Measurements from ENCODE around the gene ZNF366. TPM values are rescaled to one million over a fixed set of nuclear protein-coding genes. Genes with fewer than 3 reads are reported as not detected.

Gene ZNF366
- polyA plus RNA-seq, 6 donors from 2014 or later, result not detected

DNA sequence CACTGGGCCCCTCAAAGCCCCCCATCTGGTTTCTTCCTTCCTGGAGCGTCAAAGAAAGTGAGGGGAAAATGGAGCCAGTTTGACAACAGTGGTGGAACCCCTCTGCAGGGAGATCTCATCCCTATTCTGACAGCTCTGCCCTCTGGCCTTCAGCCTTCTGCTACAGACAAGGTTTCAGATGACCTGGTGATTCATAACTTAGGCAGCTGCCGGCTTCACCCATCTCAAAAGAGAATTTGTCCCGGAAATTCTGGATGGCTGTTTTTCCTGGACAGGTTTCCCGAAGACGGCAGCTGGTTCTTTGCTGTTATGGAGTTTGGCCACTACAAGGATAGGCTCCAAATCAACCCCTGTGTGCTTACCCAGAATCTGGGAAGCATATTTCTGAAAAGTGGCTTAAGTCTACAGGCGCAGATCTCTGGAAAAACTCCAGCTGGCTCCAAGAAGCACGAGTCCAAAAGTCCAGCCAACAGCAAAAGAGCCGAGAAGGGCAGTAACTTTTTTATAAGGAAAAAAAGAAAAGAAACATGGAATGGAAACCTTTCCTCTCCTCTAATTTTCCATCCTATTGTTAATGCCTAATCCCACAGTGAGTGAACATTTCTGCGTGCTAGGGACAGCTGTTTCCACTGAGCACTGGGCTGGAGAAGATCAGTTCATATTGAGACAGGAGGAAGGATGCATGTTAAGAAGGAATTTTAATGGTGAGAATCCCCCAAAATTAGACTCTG lies 54.5 kb downstream of the ZNF366 start:
- Mint-ChIP-seq H3K27ac (peak overlapping the region; percentile 84 to 98 (median 94)), H3K4me3 (peak overlapping the region in 7 of 8 donors; percentile 60 to 90 (median 84)), H3K4me1 (peaks cover 35 to 45% (median 44%) of the 10 kb centered on the region in 3 donors)

DNA sequence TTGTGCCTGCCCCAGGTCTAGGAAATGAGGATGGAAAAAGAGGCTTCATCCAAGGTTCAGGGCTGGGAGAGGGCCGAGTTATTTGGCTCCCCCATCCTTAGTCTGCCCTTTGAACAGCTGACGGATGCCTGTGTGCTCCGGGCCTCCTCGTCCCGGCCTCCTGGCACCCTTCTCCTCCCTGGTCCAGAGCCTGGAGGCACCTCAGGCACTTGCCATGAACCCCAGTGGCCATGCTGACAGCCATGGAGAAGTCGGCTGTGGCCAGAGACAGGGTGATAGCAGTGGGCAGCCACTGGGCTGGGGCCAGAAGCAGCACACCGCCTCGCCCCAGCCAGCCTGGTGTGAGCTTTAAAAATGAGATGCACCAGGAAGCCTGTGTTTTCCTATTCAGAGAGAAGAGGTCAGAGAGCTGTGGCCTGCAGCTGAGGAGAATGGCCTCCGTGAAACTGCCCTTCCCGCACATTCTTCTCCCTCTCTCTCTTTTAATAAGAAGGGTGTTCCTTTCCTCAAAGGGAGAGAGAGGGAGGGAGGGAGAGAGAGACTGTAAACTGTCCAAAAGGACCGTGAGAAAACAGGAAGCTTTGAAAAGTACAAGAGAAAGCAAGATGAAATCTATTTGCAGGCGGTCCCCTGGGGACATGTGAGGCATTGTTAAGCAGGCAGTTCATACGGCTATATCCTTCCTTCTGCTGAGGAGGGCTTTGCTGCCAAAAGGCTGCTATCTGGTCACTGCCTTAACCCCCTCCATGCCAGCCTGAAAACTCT lies 55.3 kb downstream of the ZNF366 start:
- H3K36me3 Mint-ChIP-seq, result no peaks in the 10 kb centered on the region
- H3K27ac Mint-ChIP-seq, result peak overlapping the region; percentile 84 to 98 (median 96)
- H3K4me1 Mint-ChIP-seq, result peaks cover 35 to 45% (median 44%) of the 10 kb centered on the region in 3 donors
- peaks cover 0 to 2% (median 0%) of the 10 kb centered on the region in 7 donors for H3K9me3 Mint-ChIP-seq
- H3K27me3 Mint-ChIP-seq, result no peaks in the 10 kb centered on the region
- peak overlapping the region in 7 of 8 donors; percentile 60 to 90 (median 84) for H3K4me3 Mint-ChIP-seq
- DNase-seq (peak; percentile 47), ATAC-seq (ENCODE audit: low read depth in 2 of 2) (peak; percentile 94 to 95)

More for the DNA sequence above, 54.5 kb downstream of the ZNF366 start:
- Mint-ChIP-seq H3K9me3 (peaks cover 0 to 2% (median 0%) of the 10 kb centered on the region in 7 donors), H3K36me3 (no peaks in the 10 kb centered on the region), H3K27me3 (no peaks in the 10 kb centered on the region)
- ATAC-seq (ENCODE audit: low read depth in 2 of 2) (no peak), DNase-seq (no peak)

DNA sequence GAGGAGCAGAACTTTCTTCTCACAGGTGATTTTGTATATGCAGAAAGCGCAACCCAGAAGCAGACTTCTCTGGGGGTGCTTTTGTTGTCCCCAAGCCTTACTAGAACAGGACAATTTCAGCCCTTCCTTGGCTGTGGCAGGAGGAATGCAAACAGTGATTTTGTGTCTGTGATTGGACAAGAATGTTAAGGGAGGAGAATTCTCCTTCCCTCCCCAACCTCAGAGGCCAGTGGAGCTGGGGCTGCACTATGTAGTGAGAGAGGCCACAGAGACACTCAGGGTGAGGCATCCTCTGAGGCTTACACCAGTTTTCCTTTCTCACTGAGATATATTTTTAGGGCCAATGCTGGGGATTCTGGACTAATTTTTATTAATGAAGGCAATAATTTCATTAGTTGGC lies 58.8 kb downstream of the ZNF366 start:
- no peaks in the 10 kb centered on the region for H3K27me3 Mint-ChIP-seq
- DNase-seq (no peak), ATAC-seq (ENCODE audit: low read depth in 2 of 2) (no peak)
- H3K27ac Mint-ChIP-seq, result no peak overlapping the region
- no peak overlapping the region for H3K4me3 Mint-ChIP-seq
- H3K36me3 Mint-ChIP-seq, result no peaks in the 10 kb centered on the region
- H3K4me1 Mint-ChIP-seq, result peaks cover 23 to 33% (median 28%) of the 10 kb centered on the region in 3 donors
- H3K9me3 Mint-ChIP-seq, result peaks cover 0 to 1% (median 0%) of the 10 kb centered on the region in 7 donors

DNA sequence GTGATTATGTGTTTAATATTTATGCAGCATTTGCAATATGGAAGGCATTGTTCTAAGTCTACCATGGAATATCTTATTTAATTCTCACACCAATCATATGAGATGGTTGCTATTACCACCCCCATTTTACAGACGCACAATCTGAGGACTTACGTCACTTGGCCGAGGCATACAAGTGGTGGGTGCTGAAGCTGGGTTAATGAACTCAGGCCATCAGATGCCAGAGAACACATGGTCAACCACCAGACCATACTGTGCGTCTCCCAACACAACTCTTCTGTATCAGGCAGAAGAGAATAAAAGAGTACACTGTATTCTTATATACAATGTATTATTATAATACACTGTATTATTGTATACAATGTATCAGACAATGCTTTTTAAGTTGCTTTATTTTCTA lies 59.5 kb downstream of the ZNF366 start:
- Mint-ChIP-seq H3K36me3 (no peaks in the 10 kb centered on the region), H3K4me1 (peaks cover 17 to 33% (median 22%) of the 10 kb centered on the region in 3 donors), H3K9me3 (peaks cover 0 to 1% (median 0%) of the 10 kb centered on the region in 7 donors), H3K27ac (no peak overlapping the region), H3K27me3 (no peaks in the 10 kb centered on the region), H3K4me3 (no peak overlapping the region)
- ATAC-seq (ENCODE audit: low read depth in 2 of 2) (no peak), DNase-seq (no peak)

DNA sequence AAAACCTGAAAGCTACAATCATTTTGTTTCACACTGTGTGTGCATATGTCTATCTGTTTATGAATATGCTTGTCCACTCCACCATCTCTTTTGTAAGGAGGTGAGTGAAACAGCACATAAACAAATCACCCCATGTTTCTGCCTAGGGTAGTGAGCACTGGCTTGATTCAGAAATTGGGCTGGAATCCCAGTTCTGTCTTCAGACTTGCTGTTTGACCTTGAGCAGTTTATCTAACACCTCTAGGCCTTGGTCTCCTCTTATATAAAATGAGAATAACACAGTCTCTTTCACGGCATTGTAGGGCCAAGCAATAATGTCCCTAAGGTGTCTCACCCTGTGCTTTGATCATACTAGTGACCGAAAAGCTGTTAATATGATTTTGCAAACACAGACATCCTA lies 61.2 kb downstream of the ZNF366 start:
- Mint-ChIP-seq H3K27ac (no peak overlapping the region), H3K9me3 (peaks cover 0 to 1% (median 0%) of the 10 kb centered on the region in 7 donors), H3K4me1 (peaks cover 4 to 15% (median 4%) of the 10 kb centered on the region in 3 donors), H3K4me3 (no peak overlapping the region), H3K27me3 (no peaks in the 10 kb centered on the region), H3K36me3 (no peaks in the 10 kb centered on the region)
- DNase-seq (no peak), ATAC-seq (ENCODE audit: low read depth in 2 of 2) (no peak)

DNA sequence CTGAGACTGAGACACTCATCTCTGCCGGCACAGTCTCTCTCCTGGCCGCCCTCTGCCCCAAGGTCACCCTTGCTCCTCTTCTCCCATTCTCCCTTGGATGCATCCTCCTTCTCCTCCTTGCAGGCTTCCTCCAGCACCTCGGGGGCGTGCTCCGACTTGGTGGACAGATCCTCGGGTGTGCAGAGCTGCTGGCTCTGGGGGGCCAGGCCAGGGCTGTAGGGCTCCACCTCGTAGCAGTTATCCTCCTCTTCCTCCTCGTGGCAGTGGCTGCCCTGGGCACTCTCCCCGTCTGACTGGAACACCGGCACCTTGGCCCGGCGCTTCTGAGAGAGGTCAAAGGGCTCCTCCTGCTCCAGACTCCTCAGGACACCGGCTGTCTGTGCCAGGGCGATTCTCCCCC lies 63.3 kb downstream of the ZNF366 start:
- H3K36me3 Mint-ChIP-seq, result no peaks in the 10 kb centered on the region
- H3K4me3 Mint-ChIP-seq, result peak overlapping the region in 1 of 8 donors; percentile 9
- H3K4me1 Mint-ChIP-seq, result peaks cover 0 to 4% (median 0%) of the 10 kb centered on the region in 3 donors
- no peaks in the 10 kb centered on the region for H3K27me3 Mint-ChIP-seq
- ATAC-seq (ENCODE audit: low read depth in 2 of 2) (no peak), DNase-seq (no peak)
- H3K9me3 Mint-ChIP-seq, result no peaks in the 10 kb centered on the region
- peak overlapping the region in 2 of 6 donors; percentile 38 to 59 for H3K27ac Mint-ChIP-seq

DNA sequence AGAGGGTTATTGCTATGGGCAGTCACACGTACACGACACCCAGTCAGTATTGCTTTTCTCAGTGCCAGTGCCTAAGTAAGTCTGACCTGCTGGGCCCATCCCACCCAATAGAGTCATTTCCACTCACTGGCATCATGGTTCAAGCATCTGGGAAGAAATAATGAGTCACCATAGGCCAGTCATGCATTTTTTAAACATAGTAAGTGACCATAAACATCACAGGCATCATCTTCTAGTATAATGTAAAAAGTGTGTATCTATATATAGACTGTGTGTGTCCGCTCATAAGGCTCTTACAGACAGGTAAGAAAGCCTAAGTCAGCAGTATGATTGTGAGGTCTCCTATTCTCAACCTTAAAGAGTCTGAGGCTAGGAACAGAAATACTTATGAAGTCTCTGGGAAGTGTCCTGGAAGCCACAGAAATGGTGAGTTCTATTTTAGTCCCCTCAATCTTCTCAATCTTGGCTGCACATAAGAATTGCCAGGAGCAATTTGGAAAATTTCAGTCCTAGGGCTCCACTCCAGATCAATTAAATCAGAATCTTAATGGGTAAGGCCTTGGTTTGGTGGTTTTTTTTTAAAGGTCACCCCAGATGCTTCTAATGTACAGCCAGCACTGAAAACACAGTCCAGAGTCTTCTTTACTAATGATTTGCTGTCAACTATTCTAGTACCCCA lies 65.2 kb downstream of the ZNF366 start:
- H3K36me3 Mint-ChIP-seq, result no peaks in the 10 kb centered on the region
- no peak overlapping the region for H3K4me3 Mint-ChIP-seq
- H3K27me3 Mint-ChIP-seq, result peaks cover 2 to 4% (median 3%) of the 10 kb centered on the region in 3 donors
- H3K9me3 Mint-ChIP-seq, result no peaks in the 10 kb centered on the region
- DNase-seq (no peak), ATAC-seq (ENCODE audit: low read depth in 2 of 2) (no peak)
- H3K4me1 Mint-ChIP-seq, result peaks cover 0 to 4% (median 0%) of the 10 kb centered on the region in 3 donors
- H3K27ac Mint-ChIP-seq, result no peak overlapping the region

DNA sequence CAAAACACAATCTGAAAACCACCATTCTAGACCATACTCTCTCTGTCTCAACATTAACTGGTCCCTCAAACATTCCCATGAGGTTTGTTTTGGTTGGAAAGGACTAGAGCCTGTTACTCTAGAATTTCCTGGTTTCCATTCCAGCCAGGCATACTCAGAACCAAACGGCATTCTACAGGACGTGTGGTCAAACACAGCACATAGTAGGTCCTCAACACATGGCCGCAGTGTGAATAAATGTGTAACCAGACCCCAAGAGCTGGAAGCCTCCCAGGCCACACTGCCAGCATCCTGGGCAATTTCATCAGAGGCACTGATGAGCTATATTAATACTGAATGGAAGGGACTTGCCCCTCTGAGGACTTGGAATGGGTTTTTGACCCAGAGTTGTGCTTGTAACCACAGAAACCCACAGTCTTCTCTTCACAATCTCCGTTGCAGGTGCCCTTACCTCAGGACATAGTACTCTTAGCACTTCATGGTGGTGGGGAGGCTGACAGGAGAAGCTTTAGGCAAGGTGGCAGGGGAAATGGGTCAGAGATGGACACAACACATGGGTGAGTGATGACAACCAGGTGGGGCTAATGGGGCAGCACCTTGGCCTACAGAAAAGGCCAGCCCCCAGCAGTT lies 66.0 kb downstream of the ZNF366 start:
- H3K4me3 Mint-ChIP-seq, result no peak overlapping the region
- peak overlapping the region in 1 of 6 donors; percentile 7 for H3K27ac Mint-ChIP-seq
- peaks cover 5 to 6% (median 6%) of the 10 kb centered on the region in 3 donors for H3K27me3 Mint-ChIP-seq
- H3K9me3 Mint-ChIP-seq, result no peaks in the 10 kb centered on the region
- no peak for ATAC-seq (ENCODE audit: low read depth in 2 of 2)
- H3K36me3 Mint-ChIP-seq, result no peaks in the 10 kb centered on the region
- no peak for DNase-seq
- peaks cover 0 to 4% (median 0%) of the 10 kb centered on the region in 3 donors for H3K4me1 Mint-ChIP-seq

DNA sequence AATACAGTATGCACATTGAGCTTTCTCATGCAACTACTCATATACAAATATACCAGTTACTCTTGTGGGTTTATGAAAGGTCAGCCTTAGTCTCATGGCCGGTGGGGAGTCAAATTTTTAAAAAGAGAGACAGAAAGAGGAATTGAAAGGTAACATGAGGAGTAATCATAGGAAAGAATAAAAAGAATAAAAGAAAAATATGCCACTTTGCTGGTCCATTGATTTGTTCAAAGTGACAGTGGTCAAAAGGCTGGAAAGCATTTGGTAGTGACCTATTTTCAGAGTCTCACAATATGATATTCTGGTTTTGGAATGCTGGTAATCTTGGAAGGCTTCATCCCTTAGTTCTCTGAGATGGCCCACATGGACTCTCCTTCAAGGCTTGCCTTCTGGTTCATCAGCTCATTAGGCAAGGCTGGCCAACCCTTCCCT lies 67.0 kb downstream of the ZNF366 start:
- H3K9me3 Mint-ChIP-seq, result no peaks in the 10 kb centered on the region
- ATAC-seq (ENCODE audit: low read depth in 2 of 2) (no peak), DNase-seq (no peak)
- H3K4me1 Mint-ChIP-seq, result peaks cover 0 to 4% (median 0%) of the 10 kb centered on the region in 3 donors
- H3K36me3 Mint-ChIP-seq, result no peaks in the 10 kb centered on the region
- H3K27me3 Mint-ChIP-seq, result peaks cover 5 to 13% (median 8%) of the 10 kb centered on the region in 3 donors
- no peak overlapping the region for H3K27ac Mint-ChIP-seq
- H3K4me3 Mint-ChIP-seq, result no peak overlapping the region

DNA sequence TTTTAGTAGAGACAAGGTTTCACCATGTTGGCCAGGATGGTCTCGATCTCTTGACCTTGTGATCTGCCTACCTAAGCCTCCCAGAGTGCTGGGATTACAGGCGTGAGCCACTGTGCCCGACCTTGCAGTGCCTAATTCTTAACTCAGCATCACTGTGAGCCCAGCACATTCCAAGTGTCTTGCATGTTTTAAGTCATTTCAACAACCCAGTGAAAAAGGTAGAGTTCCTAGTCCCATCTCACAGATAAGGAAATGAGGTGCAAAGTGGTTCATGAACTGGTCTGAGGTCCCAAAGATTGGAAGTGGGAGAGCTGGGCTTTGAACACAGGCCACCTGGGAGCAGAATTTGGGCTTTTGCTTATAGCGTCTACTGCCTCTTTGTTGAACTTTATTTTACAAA lies 68.0 kb downstream of the ZNF366 start:
- H3K36me3 Mint-ChIP-seq, result no peaks in the 10 kb centered on the region
- H3K27ac Mint-ChIP-seq, result no peak overlapping the region
- peaks cover 5 to 19% (median 8%) of the 10 kb centered on the region in 3 donors for H3K27me3 Mint-ChIP-seq
- no peaks in the 10 kb centered on the region for H3K9me3 Mint-ChIP-seq
- peaks cover 0 to 4% (median 0%) of the 10 kb centered on the region in 3 donors for H3K4me1 Mint-ChIP-seq
- no peak overlapping the region for H3K4me3 Mint-ChIP-seq
- ATAC-seq (ENCODE audit: low read depth in 2 of 2) (no peak), DNase-seq (no peak)

DNA sequence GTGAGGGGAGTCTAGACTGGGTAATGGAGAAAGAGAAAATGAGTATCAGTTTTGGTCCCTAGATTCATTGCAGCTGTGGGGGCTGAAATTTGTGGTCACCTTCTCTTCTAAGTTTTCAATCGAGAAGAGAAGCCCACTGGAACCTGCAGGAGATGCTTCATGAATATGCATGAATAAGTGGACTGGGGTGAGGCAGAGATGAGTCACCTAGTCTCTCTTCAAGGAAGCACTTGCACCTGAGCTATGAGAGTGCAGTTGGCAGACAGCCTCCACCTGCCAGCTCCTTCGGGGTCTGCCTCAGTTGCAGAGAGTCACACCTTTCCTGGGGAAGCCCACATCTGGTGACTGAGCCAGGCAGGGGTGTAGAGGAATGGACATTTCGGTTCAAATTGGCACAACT lies 69.1 kb downstream of the ZNF366 start:
- peaks cover 0 to 4% (median 0%) of the 10 kb centered on the region in 3 donors for H3K4me1 Mint-ChIP-seq

DNA sequence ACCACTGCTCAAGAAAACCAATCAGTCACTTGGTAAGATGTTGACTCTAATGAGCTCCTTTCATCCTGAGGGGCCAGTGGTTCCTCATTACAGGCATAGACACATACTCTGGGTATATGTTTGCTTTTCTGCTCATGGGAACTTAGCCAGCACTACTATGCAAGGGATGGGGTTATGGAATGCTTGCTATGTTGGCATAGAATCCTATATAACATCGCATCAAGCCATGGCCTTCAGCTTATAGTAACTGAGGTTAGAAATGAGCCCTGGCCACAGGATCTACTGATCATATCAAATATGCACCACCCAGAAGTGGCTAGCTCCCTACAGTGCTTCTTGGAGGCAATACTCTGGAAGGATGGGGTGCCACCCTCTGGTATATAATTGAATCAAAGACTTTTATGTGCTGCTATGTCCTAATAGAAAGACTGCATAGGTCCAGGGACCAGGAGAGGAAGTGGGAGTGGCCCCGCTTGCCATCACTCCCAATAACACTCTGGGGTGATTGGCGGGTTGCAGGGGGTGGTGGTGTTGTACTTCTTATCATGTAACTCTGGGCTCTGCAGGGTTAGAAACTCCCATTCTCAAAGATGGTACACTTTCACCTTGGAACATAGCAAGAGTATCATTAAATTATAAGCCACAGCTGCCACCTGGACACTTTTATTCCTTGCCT lies 70.3 kb downstream of the ZNF366 start:
- no peak overlapping the region for H3K27ac Mint-ChIP-seq
- DNase-seq (no peak), ATAC-seq (ENCODE audit: low read depth in 2 of 2) (no peak)
- H3K4me1 Mint-ChIP-seq, result peaks cover 0 to 4% (median 0%) of the 10 kb centered on the region in 3 donors
- H3K27me3 Mint-ChIP-seq, result peaks cover 5 to 19% (median 15%) of the 10 kb centered on the region in 3 donors
- H3K4me3 Mint-ChIP-seq, result no peak overlapping the region
- no peaks in the 10 kb centered on the region for H3K36me3 Mint-ChIP-seq
- H3K9me3 Mint-ChIP-seq, result no peaks in the 10 kb centered on the region

More for the DNA sequence above, 69.1 kb downstream of the ZNF366 start:
- no peaks in the 10 kb centered on the region for H3K9me3 Mint-ChIP-seq
- H3K4me3 Mint-ChIP-seq, result no peak overlapping the region
- no peaks in the 10 kb centered on the region for H3K36me3 Mint-ChIP-seq
- ATAC-seq (ENCODE audit: low read depth in 2 of 2), result no peak
- H3K27me3 Mint-ChIP-seq, result peaks cover 5 to 19% (median 10%) of the 10 kb centered on the region in 3 donors
- no peak for DNase-seq
- no peak overlapping the region for H3K27ac Mint-ChIP-seq

All from naive B cell (primary cell).